Measurements from ENCODE around the gene MPP2.
"Not testable (repeated sequence)": the region's sequence is repeated elsewhere in the genome, so short reads cannot be mapped to it uniquely, and the experiment has no call there.

Gene MPP2

DNA sequence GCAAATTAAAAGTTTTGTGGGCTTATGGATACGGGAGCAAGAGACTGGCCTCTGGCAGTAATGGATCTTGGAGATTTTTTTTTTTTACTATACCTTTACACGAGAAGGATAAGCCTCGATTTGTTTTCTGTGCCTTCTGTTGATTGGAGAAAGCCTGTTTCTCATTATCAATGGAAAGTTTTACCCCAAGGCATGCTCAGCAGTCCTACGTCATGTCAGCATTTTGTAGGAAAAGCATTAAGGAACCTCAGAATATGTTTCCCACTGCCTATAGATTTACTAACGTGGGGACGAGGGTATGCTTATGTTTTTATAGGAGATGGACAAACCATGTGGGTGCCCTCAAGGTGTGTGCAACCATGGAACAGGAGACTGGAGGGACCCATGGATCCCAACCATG is 33.5 kb downstream of the MPP2 start:
- no peak for DNase-seq

DNA sequence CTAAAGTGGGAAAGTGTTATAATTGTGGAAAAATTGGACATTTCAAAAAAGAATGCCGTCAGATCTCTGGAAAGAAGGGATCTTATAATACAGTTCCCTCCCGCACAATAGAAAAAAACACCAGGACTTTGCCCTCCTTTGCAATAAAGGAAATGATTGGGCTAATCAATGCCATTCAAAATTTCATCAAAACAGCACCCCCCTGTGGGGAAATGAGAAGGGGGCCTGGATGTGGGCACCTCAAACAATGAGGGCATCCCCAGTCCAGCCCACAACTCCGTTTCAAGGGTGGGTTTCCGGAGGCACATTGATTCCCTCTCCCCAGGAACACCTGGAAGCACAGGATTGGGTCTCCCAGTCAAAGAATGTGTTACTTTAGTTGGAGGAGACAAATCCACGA is 34.2 kb downstream of the MPP2 start:
- no peak for DNase-seq

DNA sequence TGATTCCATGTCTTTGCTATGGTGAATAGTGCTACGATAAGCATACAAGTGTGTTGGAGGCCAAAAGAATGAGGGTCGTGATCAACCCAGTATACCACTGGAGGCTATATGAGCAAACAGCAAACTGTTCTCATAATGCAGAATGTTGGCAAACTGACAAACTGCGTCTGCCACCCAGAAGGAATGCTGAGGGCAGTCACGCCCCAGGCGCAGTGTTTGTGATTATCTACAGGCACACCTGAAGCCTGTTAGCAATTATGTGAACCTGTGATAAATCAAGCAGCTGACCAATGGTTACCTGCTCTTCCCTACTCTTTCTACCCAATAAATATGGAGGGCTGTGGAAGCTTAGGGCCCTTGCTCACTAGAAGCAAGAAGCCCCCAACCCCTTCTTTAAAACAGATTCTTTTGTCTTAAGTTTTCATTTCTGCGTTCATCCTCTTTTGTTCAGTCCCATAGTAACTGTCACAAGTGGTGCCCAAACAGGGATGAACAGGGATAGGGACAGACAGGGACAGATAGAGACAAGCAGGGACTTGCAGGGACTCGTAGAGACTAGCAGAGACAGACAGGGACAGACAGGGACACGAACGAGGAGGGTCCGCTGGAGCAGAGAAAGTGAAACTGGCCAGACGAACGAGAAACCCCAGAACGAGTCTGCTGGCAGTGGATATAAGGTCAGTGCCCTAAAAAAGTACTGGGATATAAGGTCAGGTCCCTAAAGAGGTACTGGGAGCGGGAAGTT is 35.2 kb downstream of the MPP2 start:
- DNase-seq: no peak

DNA sequence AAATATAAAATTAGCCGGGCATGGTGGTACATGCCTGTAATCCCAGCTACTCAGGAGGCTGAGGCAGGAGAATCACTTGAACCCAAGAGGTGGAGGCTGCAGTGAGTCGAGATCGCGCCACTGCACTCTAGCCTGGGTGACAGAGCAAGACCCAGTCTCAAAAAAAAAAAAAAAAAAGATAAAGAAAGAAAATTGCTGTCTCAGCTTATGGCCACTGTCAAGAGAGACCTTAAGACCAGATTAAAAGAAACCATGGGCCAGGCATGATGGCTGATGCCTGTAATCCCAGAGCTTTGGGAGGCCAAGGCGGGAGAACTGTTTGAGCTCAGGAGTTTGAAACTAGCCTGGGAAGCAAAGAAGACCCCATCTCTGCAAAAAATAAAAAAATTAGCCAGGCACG is 38.3 kb downstream of the MPP2 start:
- DNase-seq: not testable (repeated sequence)

DNA sequence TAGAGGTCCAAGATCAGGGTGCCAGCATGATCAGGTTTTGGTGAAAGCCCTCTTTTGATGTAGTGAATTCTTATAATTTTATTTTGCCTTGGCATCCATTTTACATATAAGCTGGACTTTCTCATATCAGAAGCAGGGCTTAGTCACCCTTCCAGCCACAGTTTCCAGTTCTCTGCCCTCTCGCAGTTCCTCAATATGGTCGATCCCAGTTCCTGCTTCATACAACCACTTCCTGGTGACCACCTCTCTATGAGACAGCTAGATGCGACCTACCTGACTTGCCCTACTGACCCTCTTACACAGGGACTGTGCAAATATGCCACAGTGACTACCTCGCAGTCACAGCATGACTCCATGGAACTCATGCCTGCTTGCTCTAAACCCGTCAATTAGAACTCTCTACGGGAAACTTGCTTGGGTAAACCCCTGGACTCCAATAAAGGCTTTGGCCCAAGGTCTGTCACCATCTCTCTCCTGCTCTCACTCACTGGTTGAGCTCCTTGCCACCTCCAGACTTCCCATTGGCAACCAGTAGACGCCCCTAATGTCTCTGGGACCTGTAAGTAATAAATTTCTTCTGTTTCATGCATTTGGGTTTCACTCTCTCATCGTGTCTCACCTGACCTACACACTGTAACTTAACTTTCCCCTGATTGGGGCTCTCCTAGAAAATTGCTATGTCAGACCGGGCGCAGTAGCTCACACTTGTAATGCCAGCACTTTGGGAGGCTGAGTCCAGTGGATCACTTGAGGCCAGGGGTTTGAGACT is 38.9 kb downstream of the MPP2 start:
- DNase-seq: no peak

DNA sequence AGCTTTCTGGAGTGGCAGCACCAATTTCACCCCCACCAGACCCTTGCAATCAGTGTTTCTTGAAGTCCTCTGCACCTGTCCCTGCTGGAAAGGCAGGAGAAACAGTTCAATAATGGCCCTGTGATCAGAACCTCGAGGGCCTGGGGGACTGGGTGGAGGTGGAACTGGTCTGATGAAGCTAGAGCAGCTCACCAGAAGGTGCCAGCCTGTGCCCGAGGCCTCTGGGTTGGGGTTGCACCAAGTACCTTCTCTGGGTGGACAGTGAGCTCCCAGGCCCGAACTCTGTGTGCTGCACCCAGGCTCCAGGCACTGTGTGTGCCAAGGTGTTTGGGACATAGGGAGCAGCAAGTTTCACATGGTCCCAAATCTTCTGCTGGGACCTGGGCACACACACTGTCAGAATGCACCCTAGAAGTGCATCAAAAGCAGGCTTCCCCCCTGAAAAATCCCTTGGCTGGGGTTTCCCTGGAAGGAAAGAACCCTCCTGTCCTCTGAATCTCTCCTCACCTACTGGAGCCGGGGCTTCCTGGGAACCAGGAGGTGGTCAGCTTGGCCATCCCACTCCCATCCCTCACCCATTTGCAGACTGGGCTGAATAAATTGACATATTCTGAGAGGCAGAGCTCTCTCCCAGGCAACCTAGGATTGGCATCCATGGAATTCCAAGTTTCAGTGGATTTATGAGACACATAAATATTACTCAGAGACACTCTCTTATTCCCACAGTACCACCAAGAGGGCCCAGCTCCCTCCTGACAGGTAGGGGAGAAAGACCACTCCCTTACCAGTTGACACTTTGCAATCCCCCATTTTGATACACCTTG is 43.0 kb downstream of the MPP2 start:
- DNase-seq: no peak

DNA sequence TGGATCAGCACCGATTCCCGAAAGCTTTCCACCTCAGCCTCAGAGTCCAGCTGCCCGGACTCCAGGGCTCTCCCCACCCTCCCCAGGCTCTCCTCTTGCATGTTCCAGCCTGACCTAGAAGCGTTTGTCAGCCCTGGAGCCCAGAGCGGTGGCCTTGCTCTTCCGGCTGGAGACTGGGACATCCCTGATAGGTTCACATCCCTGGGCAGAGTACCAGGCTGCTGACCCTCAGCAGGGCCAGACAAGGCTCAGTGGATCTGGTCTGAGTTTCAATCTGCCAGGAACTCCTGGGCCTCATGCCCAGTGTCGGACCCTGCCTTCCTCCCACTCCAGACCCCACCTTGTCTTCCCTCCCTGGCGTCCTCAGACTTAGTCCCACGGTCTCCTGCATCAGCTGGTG is 45.4 kb downstream of the MPP2 start:
- no peak for DNase-seq

DNA sequence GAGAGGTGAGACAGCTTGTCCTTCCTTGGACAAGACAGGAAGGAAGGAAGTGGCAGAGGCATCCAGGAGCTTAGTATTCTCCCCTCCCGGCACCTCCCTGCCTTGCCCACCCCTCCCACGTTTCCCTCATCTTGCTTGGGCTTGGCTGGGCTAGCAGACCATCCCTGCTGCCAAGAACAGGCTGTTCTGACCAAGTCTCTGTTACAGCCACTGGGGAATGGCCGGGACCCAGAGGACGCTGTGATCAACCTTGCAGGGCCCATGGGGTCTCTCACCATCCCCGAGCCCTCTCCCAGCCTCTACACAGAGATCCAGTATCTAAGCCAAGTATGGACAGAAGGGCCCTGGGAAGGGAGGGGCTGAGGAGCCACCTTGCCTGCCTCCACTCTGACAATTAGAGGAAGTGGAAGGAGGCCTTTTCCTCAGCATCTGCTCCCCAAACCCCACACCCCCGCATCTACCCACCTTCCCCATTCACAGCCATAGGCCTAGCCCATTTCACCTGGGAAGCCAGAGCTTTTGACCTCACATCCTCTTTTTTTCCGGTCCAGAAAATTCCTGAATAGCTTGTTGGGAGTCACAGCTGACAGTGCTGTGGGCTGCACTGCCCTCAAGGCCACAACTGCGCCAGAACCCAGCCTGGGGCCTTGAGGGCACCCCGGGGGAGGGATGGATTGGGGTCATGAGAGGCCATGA is 46.3 kb downstream of the MPP2 start:
- DNase-seq: no peak

DNA sequence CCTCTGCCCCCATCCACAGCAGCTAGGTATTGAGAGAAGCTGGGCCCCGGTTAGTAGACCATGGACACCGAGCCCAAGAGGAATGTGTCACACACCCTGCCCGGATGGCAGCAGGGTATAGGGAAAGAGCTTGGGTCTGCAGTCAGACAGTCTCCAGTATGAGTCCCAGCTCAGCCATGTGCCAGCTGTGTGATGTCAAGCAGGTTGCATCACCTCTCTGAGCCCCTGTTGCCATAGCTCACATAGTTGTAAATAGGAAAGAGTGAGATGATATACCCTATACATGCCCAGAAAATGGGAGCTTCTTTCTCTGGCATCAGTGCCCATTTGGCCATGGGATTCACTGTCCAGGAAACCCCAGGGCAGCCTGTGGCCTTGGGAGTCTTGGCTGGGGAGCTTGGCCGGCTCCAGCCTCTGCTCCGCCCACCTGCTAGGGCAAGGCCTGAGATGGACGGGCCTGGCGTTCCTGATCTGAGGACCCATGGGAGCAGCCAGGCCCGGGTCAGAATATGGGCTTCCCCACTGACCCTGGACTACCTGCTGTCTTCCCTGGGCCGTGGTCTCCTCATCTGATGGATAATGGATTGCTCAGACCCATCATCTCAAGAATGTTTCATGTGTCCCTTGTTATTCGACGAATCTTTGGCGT is 47.1 kb downstream of the MPP2 start:
- DNase-seq: no peak

DNA sequence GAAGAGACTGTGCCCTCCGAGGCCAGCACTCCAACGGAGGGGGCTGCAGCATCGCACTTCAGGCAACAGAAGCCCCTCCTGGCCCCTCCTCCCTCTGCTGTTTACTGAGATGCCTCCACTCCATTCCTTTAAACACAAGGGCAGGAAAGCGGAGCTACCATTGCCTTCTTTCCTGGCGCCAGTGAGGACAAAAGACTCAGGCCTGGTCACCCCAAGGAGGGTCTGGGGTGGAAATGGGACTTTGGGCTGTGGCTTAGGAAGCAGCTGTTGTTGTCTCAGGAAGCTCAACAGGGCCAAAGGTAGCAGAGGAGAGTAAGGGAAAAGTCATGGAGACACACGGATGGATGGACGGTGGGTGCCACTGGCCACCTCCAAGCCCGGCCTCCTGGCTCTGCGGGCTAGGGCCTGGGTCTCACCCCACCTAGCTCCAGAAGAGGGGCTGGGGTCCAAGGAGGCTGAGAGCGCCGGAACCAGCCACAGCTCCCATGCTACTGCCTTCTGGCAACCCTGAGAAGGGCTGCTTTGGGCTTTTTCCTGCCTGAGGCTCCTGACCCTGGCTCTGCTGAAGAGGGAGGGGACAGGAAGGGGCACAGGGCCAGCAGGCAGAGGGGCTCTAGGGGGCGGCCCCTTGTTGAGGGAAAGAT is 49.3 kb downstream of the MPP2 start:
- no peak for DNase-seq

DNA sequence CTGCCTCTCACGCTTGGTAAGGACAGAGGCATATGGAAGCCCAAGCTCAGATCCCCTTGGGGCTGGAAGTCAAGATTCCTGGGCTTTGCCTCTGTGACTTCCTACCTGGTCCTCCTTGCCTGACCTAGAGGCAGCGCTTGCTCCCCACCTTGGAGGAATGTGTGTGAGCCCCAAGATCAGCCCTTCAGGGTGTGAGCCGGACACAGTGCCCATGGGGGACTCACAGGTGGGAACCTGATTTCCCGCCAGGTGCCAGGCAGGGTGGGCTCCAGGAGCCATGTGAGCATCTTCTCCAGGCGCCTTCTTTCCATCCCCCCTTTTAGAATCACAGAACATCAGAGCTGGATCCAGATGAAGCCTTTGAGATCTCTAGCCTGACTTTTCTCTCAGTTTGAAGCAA is 50.2 kb downstream of the MPP2 start:
- DNase-seq: no peak

DNA sequence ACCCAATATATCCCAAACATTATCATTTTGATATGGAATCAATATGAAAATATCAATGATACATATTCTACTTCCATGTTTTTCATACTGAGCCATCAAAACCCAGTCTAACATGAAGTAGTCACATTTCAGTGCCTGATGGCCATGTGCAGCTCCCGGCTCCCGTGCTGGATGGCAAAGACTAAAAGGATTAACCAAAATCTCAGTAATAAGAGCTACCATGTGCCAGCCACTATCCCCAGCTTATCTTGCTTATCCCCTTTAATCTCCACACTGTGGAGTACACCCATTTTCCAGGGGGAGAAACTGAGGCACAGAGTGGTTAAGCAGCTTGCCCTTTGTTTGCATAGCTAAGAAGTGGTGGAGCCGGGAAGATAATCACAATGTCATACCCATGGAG is 51.2 kb downstream of the MPP2 start:
- no peak for DNase-seq

DNA sequence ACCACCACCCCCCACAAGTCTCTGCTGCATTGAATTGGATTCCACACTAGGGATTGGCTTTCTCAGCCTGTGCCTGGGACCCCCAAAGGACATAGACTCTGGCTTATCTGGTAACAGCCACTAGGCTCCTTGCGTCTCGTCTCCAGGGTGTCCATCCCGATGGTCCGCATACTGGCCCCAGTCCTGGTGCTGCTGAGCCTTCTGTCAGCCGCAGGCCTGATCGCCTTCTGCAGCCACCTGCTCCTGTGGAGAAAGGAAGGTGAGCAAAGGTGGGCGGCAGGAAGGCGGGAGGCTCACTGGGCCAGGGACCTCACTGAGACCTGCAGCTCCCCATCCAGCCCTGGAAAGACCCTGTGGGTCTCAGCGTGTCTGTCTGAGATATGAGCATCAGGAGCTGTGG is 52.3 kb downstream of the MPP2 start:
- DNase-seq: no peak

DNA sequence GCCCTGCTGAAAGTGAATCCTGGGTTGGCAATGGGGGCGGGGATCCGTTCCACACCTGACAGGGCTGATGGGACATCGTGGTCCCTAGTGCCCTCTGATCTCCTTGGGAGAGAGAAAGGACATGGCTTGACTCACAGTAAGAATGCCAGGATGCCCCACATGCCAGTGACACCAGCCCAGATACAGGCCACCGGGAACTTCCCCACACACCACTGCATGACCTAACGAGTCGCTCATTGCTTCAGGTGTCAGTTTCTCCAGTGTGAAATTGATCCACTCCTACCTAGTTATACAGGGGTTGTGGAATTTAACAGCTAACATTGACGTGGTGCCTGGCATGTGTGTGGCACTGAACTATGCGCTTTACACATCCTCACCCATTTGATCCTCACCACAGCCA is 52.8 kb downstream of the MPP2 start:
- no peak for DNase-seq

DNA sequence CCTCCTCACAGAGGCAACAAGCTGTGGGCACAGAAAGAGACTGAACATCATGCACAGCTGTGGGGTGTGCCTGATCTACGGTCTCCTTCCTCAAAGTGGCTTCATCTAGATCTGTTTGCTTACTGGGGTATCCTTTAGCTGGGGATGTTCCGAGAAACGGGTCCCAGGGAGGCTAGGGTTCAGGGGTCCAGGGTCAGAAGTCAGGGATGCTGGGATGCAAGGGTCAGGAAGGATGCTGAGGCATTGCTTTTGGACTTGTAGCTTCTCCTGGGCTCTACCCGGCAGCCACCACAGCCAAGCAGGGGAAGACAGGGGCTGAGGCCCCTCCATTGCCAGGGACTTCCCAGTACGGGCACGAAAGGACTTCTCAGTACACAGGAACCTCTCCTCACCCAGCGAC is 53.8 kb downstream of the MPP2 start:
- DNase-seq: no peak

DNA sequence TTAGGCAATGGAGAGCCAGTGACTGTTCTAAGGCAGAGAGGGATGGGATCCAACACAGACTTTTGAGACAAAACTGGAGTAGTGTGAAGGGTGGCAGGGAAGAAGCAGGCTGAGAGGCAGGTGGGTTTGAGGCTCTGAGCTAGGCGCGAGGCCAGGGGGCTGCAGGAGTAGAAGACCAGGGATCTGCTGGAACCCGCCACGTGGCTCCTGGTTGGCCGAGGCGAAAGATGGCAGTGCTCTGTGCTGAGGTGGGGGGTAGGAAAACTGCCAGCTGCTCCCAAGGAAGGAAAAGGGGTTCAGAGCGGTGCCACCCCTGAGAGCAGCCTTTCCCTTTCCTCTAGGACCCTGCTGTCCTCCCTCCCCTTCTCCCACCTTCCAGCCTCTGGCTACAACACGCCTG is 54.8 kb downstream of the MPP2 start:
- DNase-seq: no peak

DNA sequence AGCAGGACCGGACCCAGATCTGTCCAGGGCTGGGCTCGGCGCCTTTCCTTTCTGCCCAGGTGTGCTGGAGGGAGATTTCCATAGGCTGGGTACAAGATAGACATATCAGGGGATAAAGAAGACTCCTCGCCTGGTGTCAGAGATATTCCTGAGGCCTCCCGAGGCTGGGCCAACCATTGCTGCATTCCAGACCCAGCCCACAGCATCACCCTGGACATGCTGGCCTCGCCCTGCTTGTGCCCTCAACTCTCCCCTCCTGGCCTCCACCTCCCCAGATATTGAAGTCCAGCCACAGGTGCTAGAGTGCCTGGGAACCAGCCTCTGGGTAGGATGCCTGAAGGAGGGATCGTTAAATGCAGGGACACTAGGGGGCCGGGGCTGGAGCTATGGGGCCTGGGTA is 58.2 kb downstream of the MPP2 start:
- no peak for DNase-seq

DNA sequence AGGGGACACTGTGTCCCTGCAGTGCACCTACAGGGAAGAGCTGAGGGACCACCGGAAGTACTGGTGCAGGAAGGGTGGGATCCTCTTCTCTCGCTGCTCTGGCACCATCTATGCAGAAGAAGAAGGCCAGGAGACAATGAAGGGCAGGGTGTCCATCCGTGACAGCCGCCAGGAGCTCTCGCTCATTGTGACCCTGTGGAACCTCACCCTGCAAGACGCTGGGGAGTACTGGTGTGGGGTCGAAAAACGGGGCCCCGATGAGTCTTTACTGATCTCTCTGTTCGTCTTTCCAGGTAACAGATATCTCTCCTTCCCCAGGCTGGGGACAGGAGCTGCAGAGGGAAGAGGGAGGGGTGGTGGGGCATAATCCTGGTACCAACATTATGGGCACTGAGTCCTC is 58.7 kb downstream of the MPP2 start:
- no peak for DNase-seq

DNA sequence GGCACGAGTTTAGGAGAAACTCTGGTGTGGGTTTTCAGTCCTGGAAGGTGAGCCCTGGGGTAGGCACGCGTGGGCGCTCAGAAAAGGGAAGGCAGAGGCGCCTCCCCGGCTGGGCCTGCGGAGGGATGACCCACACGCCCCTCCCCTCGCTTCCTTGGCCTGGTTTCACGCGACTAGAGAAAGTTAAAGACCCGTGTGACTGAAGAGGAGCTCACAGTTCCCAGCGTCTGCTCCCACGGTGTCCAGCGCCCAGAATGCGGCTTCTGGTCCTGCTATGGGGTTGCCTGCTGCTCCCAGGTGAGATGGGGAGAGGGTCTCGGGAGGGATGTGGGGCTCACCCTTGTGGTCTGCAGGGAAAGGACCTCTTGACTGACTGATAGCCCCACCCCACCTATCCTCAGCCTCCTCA is 60.4 kb downstream of the MPP2 start, which contains the start of gene CD300LG:
Gene CD300LG, plus strand, starts transcription at position 214 of the 409 bp plus-strand sequence. Its CDS starts 41 bp downstream, at position 255.
- DNase-seq: no peak

DNA sequence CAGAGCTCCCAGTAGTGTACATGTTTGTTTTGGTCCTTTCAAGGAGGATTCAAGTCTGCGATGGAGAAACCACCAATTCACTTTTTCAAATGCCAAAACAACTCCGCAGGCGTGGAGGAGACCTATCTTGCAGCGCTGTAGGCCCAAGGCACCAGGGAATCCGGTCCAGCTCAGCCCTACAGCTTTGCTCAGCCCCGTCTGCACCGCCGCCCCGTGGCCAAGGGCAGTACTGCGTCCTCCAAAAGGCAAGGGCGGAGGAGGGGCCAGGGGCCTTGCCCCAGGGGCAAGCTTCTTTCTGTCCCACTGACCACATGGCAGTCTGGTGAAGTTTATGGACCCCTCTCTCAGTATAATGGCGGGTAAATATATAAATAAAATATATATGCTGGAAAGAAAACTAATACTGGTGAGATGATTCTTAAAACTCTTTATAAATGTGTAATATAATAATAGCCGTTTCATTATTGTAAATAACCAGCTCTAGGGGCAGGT is 61.1 kb downstream of the MPP2 start:
- peak; percentile 15 to 36 for DNase-seq

DNA sequence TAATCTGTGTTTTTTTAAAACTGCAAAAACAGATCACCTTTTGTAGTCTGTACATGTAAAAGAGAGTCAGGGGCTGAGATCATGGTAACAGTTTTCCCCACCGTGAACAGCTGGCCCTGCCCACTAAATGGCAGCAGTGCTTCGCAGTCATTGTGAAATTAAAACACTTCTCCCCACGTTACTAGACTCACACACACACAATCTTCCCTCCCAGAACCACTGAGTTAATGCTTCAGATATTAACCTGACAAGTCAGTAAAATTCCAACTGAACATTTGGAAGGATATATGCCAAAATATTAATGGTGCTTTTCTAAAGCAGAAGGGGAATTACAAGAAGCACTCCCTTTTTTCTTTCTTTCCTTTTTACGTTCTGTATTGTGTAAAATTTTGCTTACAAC is 61.6 kb downstream of the MPP2 start:
- DNase-seq: no peak

DNA sequence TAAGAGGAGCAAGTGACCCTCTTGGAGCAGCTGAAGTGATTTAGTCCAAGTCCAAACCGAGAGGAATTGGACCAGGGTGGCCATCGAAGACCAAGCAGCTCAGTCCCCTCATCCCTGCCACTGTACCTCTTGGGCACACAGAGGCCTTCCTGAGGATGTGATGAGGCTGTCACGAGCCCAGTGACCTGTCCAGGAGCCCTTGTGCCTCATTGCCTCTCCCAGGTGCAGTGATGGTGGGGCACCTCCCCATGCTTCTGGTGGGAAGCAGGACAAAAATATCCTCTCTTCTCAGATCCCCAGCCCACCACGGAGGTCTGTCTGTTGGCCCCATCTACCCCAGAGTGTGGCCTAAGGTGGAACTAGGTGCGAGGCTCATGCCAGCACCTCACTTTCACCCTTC is 63.1 kb downstream of the MPP2 start:
- no peak for DNase-seq

All from bone marrow (tissue), 2 donors.